Measurements from ENCODE around the gene POU1F1.

The POU1F1 gene

GRCh38 chr3:87233805-87234204 lies 42.6 kb downstream of the POU1F1 start:
- no peak for TF ChIP-seq CTCF (IDR thresholded peaks at IDR 0.05; ENCODE audit: borderline replicate concordance, insufficient read depth, low read depth, low read length)
- H3K4me3 ChIP-seq (ENCODE audit: low read depth, low read length) = no peak overlapping the region

GRCh38 chr3:87229113-87229512 lies 47.3 kb downstream of the POU1F1 start:
- no peak overlapping the region for H3K4me3 ChIP-seq (ENCODE audit: low read depth, low read length)
- TF ChIP-seq CTCF (IDR thresholded peaks at IDR 0.05; ENCODE audit: borderline replicate concordance, insufficient read depth, low read depth, low read length) = no peak

GRCh38 chr3:87228316-87228715 lies 48.1 kb downstream of the POU1F1 start:
- TF ChIP-seq CTCF (IDR thresholded peaks at IDR 0.05; ENCODE audit: borderline replicate concordance, insufficient read depth, low read depth, low read length) = no peak
- H3K4me3 ChIP-seq (ENCODE audit: low read depth, low read length) = no peak overlapping the region

- no peak for TF ChIP-seq CTCF (IDR thresholded peaks at IDR 0.05; ENCODE audit: borderline replicate concordance, insufficient read depth, low read depth, low read length)
- H3K4me3 ChIP-seq (ENCODE audit: low read depth, low read length) = peak overlapping the region; percentile 76
These were observed 48.6 kb downstream of the POU1F1 start for GRCh38 chr3:87227835-87228144.

- no peak for TF ChIP-seq CTCF (IDR thresholded peaks at IDR 0.05; ENCODE audit: borderline replicate concordance, insufficient read depth, low read depth, low read length)
- peak within 1 kb of the TSS; percentile 76 for H3K4me3 ChIP-seq (ENCODE audit: low read depth, low read length)
These were observed 49.1 kb downstream of the POU1F1 start, which contains the start of gene CHMP2B for GRCh38 chr3:87227104-87227834. TSS of gene CHMP2B (plus strand) at chr3:87227309. CDS start at chr3:87227523, 214 bp downstream.

GRCh38 chr3:87225659-87226058 lies 50.7 kb downstream of the POU1F1 start:
- no peak for TF ChIP-seq CTCF (IDR thresholded peaks at IDR 0.05; ENCODE audit: borderline replicate concordance, insufficient read depth, low read depth, low read length)
- no peak overlapping the region for H3K4me3 ChIP-seq (ENCODE audit: low read depth, low read length)

GRCh38 chr3:87219611-87220010 lies 56.8 kb downstream of the POU1F1 start:
- no peak overlapping the region for H3K4me3 ChIP-seq (ENCODE audit: low read depth, low read length)
- TF ChIP-seq CTCF (IDR thresholded peaks at IDR 0.05; ENCODE audit: borderline replicate concordance, insufficient read depth, low read depth, low read length) = no peak
